ENCODE results near the gene CNPY1. TPM values are rescaled to one million over a fixed set of nuclear protein-coding genes. Genes with fewer than 3 reads are reported as not detected.

The CNPY1 gene
- total and polyA plus RNA-seq, 2 experiments from 2014 or later, result not detected

GRCh38 chr7:155534691-155535090 lies 11.7 kb downstream of the CNPY1 start:
- H3F3A ChIP-seq (ENCODE audit: insufficient read depth), result no peaks in the 10 kb centered on the region
- no peak for DNase-seq
- no peaks in the 10 kb centered on the region for H3K36me3 ChIP-seq (ENCODE audit: low read depth)
- H3K4me3 ChIP-seq, result no peak overlapping the region
- in situ Hi-C loops (cut with MboI), result no loop called here
- no peak for TF ChIP-seq EZH2 (IDR thresholded peaks at IDR 0.05; ENCODE audit: insufficient read depth, poor library complexity, severe bottlenecking)
- no peak for TF ChIP-seq EZH2phosphoT487 (IDR thresholded peaks at IDR 0.05; ENCODE audit: insufficient read depth, low read depth)
- H3K9me3 ChIP-seq (ENCODE audit: low read depth), result no peaks in the 10 kb centered on the region
- no peak overlapping the region for H3K9ac ChIP-seq
- H4K20me1 ChIP-seq (ENCODE audit: insufficient read depth), result no peaks in the 10 kb centered on the region
- peaks cover 55% of the 10 kb centered on the region for H3K27me3 ChIP-seq (replicated peaks; ENCODE audit: insufficient read depth)
- no peaks in the 10 kb centered on the region for H3K4me1 ChIP-seq (ENCODE audit: insufficient read depth)
- no peak overlapping the region for H3K4me2 ChIP-seq (ENCODE audit: unreplicated experiment)
- no peak overlapping the region for H3K27ac ChIP-seq
- H3K9me2 ChIP-seq (ENCODE audit: insufficient read depth), result no peaks in the 10 kb centered on the region
- WGBS, 2 experiments (ENCODE audit: low coverage in 1 of 2, low lambda C conversion rate in 2 of 2, missing lambda C conversion rate in 2 of 2), result 37 to 53% methylated on average over 11 of the region's 11 CpGs
- H3K79me2 ChIP-seq (ENCODE audit: insufficient read depth), result no peaks in the 10 kb centered on the region
- no peak overlapping the region for H2AFZ ChIP-seq

DNA sequence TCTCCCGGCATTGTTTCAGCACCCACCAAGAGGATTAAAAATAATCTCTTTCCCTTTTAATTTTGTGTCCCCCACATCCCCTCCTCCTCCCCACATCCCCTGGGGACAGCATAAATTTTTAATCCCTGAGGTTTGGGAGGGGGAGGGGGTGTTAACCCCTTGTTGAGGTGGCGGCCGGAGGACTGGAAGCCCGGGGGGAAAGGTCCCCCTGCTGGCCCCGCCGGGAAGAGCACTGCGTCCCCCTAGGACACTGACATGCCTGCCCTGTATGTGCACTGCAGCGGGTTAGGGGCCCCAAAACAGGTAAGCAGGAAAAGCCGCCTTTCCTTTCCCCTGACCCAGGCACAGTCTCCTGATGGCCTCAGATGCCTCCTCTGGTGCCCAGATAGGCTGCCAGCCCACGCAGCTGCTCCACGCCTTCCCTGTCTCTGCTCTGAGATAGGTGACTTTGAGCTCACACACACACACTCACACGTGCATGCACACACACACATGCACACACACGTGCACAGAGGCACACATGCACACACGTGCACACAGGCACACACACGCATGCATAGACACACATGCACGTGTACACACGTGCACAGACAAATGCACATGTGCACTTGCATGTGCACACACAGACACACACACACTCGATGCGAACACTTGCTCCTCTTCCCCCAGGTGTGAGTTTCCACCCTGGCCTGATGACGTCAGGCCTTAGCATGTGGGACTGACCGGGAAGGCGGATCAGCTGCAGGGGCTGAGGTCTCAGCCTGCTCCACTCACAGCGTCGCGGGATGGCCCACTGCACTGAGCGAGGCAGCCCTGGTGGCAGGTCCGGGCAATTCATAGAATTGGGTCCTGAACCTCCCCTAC lies 12.3 kb downstream of the CNPY1 start:
- Histone ChIP-seq H3K9me2 (ENCODE audit: insufficient read depth) (no peaks in the 10 kb centered on the region), H3K79me2 (ENCODE audit: insufficient read depth) (no peaks in the 10 kb centered on the region), H3K4me3 (no peak overlapping the region), H3K27me3 (replicated peaks; ENCODE audit: insufficient read depth) (peaks cover 50% of the 10 kb centered on the region), H3K36me3 (ENCODE audit: low read depth) (no peaks in the 10 kb centered on the region), H3K9me3 (ENCODE audit: low read depth) (no peaks in the 10 kb centered on the region), H3K27ac (no peak overlapping the region), H3K4me1 (ENCODE audit: insufficient read depth) (no peaks in the 10 kb centered on the region), H3F3A (ENCODE audit: insufficient read depth) (no peaks in the 10 kb centered on the region), H2AFZ (no peak overlapping the region), H3K9ac (no peak overlapping the region), H3K4me2 (ENCODE audit: unreplicated experiment) (no peak overlapping the region), H4K20me1 (ENCODE audit: insufficient read depth) (no peaks in the 10 kb centered on the region)
- DNase-seq, result peak; percentile 16
- in situ Hi-C loops (cut with MboI), result no loop called here
- no peak for TF ChIP-seq EZH2phosphoT487 (IDR thresholded peaks at IDR 0.05; ENCODE audit: insufficient read depth, low read depth)
- peak; percentile 49 for TF ChIP-seq EZH2 (IDR thresholded peaks at IDR 0.05; ENCODE audit: insufficient read depth, poor library complexity, severe bottlenecking)
- WGBS, 2 experiments (ENCODE audit: low coverage in 1 of 2, low lambda C conversion rate in 2 of 2, missing lambda C conversion rate in 2 of 2), result 11 to 15% methylated on average over 24 to 27 of the region's 27 CpGs

- Histone ChIP-seq H3K36me3 (ENCODE audit: low read depth) (no peaks in the 10 kb centered on the region), H4K20me1 (ENCODE audit: insufficient read depth) (no peaks in the 10 kb centered on the region), H3K27me3 (replicated peaks; ENCODE audit: insufficient read depth) (peaks cover 50% of the 10 kb centered on the region), H3K27ac (no peak overlapping the region), H3K9ac (no peak overlapping the region), H3K9me2 (ENCODE audit: insufficient read depth) (no peaks in the 10 kb centered on the region), H3F3A (ENCODE audit: insufficient read depth) (no peaks in the 10 kb centered on the region), H2AFZ (peak overlapping the region; percentile 18; the same call in 1 of the 2 replicates), H3K9me3 (ENCODE audit: low read depth) (no peaks in the 10 kb centered on the region), H3K79me2 (ENCODE audit: insufficient read depth) (no peaks in the 10 kb centered on the region), H3K4me2 (ENCODE audit: unreplicated experiment) (no peak overlapping the region), H3K4me3 (no peak overlapping the region), H3K4me1 (ENCODE audit: insufficient read depth) (no peaks in the 10 kb centered on the region)
- WGBS, 2 experiments (ENCODE audit: low coverage in 1 of 2, low lambda C conversion rate in 2 of 2, missing lambda C conversion rate in 2 of 2), result 2 to 3% methylated on average over 60 of the region's 60 CpGs
- in situ Hi-C loops (cut with MboI), result no loop called here
- DNase-seq, result peak; percentile 25
- TF ChIP-seq EZH2phosphoT487 (IDR thresholded peaks at IDR 0.05; ENCODE audit: insufficient read depth, low read depth) (0 out of 2 replicates have a peak, but pooled peaks have one; percentile 24), EZH2 (IDR thresholded peaks at IDR 0.05; ENCODE audit: insufficient read depth, poor library complexity, severe bottlenecking) (peak; percentile 91)
These were observed 13.1 kb downstream of the CNPY1 start for GRCh38 chr7:155533120-155533826.

GRCh38 chr7:155532792-155533119 lies 13.6 kb downstream of the CNPY1 start:
- Histone ChIP-seq H3K9me2 (ENCODE audit: insufficient read depth) (no peaks in the 10 kb centered on the region), H3K9me3 (ENCODE audit: low read depth) (no peaks in the 10 kb centered on the region), H3K27me3 (replicated peaks; ENCODE audit: insufficient read depth) (peaks cover 50% of the 10 kb centered on the region), H3F3A (ENCODE audit: insufficient read depth) (no peaks in the 10 kb centered on the region), H3K4me3 (no peak overlapping the region), H2AFZ (peak overlapping the region; percentile 18; the same call in 1 of the 2 replicates), H3K4me2 (ENCODE audit: unreplicated experiment) (no peak overlapping the region), H3K79me2 (ENCODE audit: insufficient read depth) (no peaks in the 10 kb centered on the region), H3K27ac (no peak overlapping the region), H4K20me1 (ENCODE audit: insufficient read depth) (no peaks in the 10 kb centered on the region), H3K9ac (no peak overlapping the region), H3K36me3 (ENCODE audit: low read depth) (no peaks in the 10 kb centered on the region), H3K4me1 (ENCODE audit: insufficient read depth) (no peaks in the 10 kb centered on the region)
- no peak for DNase-seq
- TF ChIP-seq EZH2phosphoT487 (IDR thresholded peaks at IDR 0.05; ENCODE audit: insufficient read depth, low read depth) (no peak), EZH2 (IDR thresholded peaks at IDR 0.05; ENCODE audit: insufficient read depth, poor library complexity, severe bottlenecking) (no peak)
- in situ Hi-C loops (cut with MboI), result no loop called here
- 33 to 34% methylated on average over 14 of the region's 14 CpGs for WGBS, 2 experiments (ENCODE audit: low coverage in 1 of 2, low lambda C conversion rate in 2 of 2, missing lambda C conversion rate in 2 of 2)
